Gastroesophageal sphincter (tissue), 3 donors: ENCODE data around the gene SLC39A11.

ENCODE experiments used
- POLR2AphosphoS5 ChIP-seq: sonication (generic); formaldehyde crosslinking; IDR thresholded peaks from one replicate; pipeline ENCODE4 v1.6.1; 2017; ENCODE audit warnings: antibody characterized with exemption
- TF ChIP-seq, protein P1 (sequence below), 4 experiments: fragments of 200-600 bp in 2 of 4; fragments of 450-650 bp in 2 of 4; sonication (generic) in 1 of 4; IDR thresholded peaks; one replicate each; pipeline ENCODE4 v1.5.1; 2017 to 2019; ENCODE audit warnings: antibody characterized with exemption in 4 of 4, mild to moderate bottlenecking in 2 of 4, moderate library complexity in 2 of 4

DNA sequence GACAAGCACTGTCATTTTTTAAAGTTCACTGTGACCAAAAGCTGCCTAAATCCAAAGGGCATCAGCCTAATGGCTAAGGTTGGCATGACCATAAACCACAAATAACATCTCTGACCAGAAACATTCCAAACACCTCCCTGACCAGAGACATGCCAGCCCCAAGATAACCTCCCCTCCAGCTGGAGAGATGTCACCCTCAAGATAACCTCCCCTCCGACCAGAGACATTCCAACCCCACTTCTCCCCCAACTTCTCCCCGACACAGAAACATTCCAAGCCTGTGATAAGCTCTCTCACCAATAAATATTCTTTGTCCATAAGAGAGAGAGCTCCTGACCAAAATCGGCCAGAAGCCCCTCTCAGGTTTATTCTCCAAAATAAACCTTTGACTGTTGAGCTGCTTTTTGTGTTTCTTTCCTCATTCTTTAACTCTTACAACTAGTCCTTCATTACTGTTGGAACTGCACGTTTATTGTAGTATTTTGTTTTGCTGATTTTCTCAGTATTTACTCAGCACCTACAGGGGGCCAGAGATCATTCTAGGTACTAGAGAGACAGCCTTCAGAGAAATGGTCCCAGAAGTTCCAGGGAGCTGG, 325.6 kb downstream of the SLC39A11 start:
- TF ChIP-seq, protein P1, sequence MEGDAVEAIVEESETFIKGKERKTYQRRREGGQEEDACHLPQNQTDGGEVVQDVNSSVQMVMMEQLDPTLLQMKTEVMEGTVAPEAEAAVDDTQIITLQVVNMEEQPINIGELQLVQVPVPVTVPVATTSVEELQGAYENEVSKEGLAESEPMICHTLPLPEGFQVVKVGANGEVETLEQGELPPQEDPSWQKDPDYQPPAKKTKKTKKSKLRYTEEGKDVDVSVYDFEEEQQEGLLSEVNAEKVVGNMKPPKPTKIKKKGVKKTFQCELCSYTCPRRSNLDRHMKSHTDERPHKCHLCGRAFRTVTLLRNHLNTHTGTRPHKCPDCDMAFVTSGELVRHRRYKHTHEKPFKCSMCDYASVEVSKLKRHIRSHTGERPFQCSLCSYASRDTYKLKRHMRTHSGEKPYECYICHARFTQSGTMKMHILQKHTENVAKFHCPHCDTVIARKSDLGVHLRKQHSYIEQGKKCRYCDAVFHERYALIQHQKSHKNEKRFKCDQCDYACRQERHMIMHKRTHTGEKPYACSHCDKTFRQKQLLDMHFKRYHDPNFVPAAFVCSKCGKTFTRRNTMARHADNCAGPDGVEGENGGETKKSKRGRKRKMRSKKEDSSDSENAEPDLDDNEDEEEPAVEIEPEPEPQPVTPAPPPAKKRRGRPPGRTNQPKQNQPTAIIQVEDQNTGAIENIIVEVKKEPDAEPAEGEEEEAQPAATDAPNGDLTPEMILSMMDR (IDR thresholded peaks at IDR 0.05), result no peak
- no peak for TF ChIP-seq POLR2AphosphoS5
